Measurements from ENCODE around the gene RNF38. TPM values are rescaled to one million over a fixed set of nuclear protein-coding genes. Genes with fewer than 3 reads are reported as not detected.

The RNF38 gene
- total and polyA plus RNA-seq, 2 experiments from 2014 or later = 8.7 to 23.7 TPM

DNA sequence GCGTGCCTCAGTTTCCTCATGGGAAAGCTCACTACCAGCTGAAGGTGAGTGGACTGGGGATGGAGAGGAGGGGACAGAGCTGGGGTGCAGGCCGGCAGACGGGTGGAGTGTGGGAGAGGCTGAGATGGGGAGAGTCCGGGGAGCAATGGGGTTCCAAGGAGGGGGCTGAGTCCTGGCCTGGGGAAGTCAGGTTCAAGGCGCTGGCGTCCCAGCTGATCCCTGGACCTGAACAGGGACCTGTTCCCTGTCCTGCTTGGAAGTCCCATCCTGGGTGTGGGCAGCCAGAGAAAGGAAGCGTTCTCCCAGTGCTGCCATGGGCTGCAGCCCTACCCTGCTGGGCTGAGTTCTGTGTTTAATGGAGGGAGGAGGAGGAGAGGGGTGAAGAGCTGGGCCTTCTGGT, 80.9 kb downstream of the RNF38 start:
- WGBS (ENCODE audit: low lambda C conversion rate, missing lambda C conversion rate) = 89% methylated on average over 7 of the region's 7 CpGs

DNA sequence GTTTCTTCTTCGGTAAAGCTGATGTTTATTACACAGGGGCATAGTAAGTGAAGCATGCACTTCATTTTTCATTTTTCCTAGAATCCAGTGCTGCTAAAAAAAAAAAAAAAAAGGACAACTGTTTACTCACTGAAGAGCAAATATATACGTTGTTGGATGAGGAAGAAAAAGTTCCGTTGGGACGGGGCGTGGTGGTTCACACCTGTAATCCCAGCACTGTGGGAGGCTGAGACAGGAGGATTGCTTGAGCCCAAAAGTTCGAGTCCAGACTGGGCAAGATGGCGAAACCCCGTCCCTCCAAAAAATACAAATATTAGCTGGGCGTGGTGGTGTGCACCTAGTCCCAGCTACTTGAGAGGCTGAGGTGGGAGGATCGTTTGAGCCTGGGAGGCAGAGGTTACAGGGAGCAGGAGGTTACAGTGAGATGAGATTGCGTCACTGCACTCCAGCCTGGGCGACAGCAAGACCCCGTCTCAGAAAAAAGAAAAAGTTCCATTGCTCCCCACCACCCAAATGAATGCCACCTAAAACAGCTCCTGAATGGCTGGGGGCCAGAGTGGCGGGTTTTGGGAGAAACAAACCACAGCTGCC, 81.8 kb downstream of the RNF38 start:
- Histone ChIP-seq H3K9me3 (ENCODE audit: low read depth) (no peaks in the 10 kb centered on the region), H2AFZ (no peak overlapping the region), H3K4me3 (no peak overlapping the region), H3K4me1 (ENCODE audit: insufficient read depth) (peaks cover 41% of the 10 kb centered on the region), H3K4me2 (no peak overlapping the region), H3K27me3 (no peaks in the 10 kb centered on the region), H3K36me3 (replicated peaks; ENCODE audit: insufficient read depth, low read depth) (no peaks in the 10 kb centered on the region), H3K27ac (peak overlapping the region; percentile 76), H3K79me2 (no peaks in the 10 kb centered on the region), H4K20me1 (ENCODE audit: insufficient read depth, poor library complexity, severe bottlenecking) (no peaks in the 10 kb centered on the region), H3K9me2 (replicated peaks; ENCODE audit: insufficient read depth) (no peaks in the 10 kb centered on the region)
- no peak for DNase-seq (ENCODE audit: low spot score)
- TF ChIP-seq EZH2 (IDR thresholded peaks at IDR 0.05; ENCODE audit: borderline replicate concordance) (no peak), EZH2phosphoT487 (IDR thresholded peaks at IDR 0.05; ENCODE audit: low read depth, severe bottlenecking, unreplicated experiment) (no peak)
- TF ChIP-seq, protein P1, sequence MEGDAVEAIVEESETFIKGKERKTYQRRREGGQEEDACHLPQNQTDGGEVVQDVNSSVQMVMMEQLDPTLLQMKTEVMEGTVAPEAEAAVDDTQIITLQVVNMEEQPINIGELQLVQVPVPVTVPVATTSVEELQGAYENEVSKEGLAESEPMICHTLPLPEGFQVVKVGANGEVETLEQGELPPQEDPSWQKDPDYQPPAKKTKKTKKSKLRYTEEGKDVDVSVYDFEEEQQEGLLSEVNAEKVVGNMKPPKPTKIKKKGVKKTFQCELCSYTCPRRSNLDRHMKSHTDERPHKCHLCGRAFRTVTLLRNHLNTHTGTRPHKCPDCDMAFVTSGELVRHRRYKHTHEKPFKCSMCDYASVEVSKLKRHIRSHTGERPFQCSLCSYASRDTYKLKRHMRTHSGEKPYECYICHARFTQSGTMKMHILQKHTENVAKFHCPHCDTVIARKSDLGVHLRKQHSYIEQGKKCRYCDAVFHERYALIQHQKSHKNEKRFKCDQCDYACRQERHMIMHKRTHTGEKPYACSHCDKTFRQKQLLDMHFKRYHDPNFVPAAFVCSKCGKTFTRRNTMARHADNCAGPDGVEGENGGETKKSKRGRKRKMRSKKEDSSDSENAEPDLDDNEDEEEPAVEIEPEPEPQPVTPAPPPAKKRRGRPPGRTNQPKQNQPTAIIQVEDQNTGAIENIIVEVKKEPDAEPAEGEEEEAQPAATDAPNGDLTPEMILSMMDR (IDR thresholded peaks at IDR 0.05; ENCODE audit: poor library complexity) = no peak
- 72% methylated on average over 14 of the region's 14 CpGs for WGBS (ENCODE audit: low lambda C conversion rate, missing lambda C conversion rate)

More for the DNA sequence above, 80.9 kb downstream of the RNF38 start:
- Histone ChIP-seq H3K4me1 (ENCODE audit: insufficient read depth) (peaks cover 40% of the 10 kb centered on the region), H2AFZ (no peak overlapping the region), H3K36me3 (replicated peaks; ENCODE audit: insufficient read depth, low read depth) (no peaks in the 10 kb centered on the region), H3K9me2 (replicated peaks; ENCODE audit: insufficient read depth) (no peaks in the 10 kb centered on the region), H3K4me2 (peak overlapping the region; percentile 3), H3K4me3 (no peak overlapping the region), H3K79me2 (no peaks in the 10 kb centered on the region), H4K20me1 (ENCODE audit: insufficient read depth, poor library complexity, severe bottlenecking) (no peaks in the 10 kb centered on the region), H3K9me3 (ENCODE audit: low read depth) (no peaks in the 10 kb centered on the region), H3K27ac (peak overlapping the region; percentile 76), H3K27me3 (no peaks in the 10 kb centered on the region)
- no peak for DNase-seq (ENCODE audit: low spot score)
- TF ChIP-seq, protein P1 (IDR thresholded peaks at IDR 0.05; ENCODE audit: poor library complexity) = no peak
- TF ChIP-seq EZH2 (IDR thresholded peaks at IDR 0.05; ENCODE audit: borderline replicate concordance) = no peak
- TF ChIP-seq EZH2phosphoT487 (IDR thresholded peaks at IDR 0.05; ENCODE audit: low read depth, severe bottlenecking, unreplicated experiment) = no peak

DNA sequence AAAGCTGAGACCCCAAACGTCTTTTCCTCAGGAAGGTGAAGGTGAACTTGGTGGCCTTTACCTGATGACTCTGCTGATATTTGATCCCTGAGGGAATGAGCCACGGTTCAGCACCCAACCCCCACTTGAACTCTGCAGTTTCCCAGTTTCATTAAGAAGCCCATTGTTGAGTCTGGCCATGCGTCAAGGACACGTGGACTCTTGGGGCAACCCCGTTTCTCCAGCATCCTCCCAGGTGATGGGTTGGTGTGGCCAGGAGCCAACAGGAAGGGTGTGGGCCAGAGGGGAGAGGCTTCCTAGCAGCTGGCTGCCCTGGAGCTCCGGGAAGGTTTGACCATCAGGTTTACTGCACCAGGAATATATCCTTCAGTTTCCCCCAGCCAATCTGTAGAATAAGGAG, 82.3 kb downstream of the RNF38 start:
- no peak overlapping the region for H2AFZ ChIP-seq
- H3K27ac ChIP-seq = peak overlapping the region; percentile 76
- H3K4me3 ChIP-seq = no peak overlapping the region
- H4K20me1 ChIP-seq (ENCODE audit: insufficient read depth, poor library complexity, severe bottlenecking) = no peaks in the 10 kb centered on the region
- peaks cover 41% of the 10 kb centered on the region for H3K4me1 ChIP-seq (ENCODE audit: insufficient read depth)
- no peaks in the 10 kb centered on the region for H3K9me3 ChIP-seq (ENCODE audit: low read depth)
- H3K36me3 ChIP-seq (replicated peaks; ENCODE audit: insufficient read depth, low read depth) = no peaks in the 10 kb centered on the region
- H3K4me2 ChIP-seq = no peak overlapping the region
- H3K79me2 ChIP-seq = no peaks in the 10 kb centered on the region
- H3K27me3 ChIP-seq = no peaks in the 10 kb centered on the region
- no peak for TF ChIP-seq EZH2phosphoT487 (IDR thresholded peaks at IDR 0.05; ENCODE audit: low read depth, severe bottlenecking, unreplicated experiment)
- no peak for TF ChIP-seq EZH2 (IDR thresholded peaks at IDR 0.05; ENCODE audit: borderline replicate concordance)
- TF ChIP-seq, protein P1 (IDR thresholded peaks at IDR 0.05; ENCODE audit: poor library complexity) = no peak
- WGBS (ENCODE audit: low lambda C conversion rate, missing lambda C conversion rate) = 44% methylated on average over 6 of the region's 6 CpGs
- no peaks in the 10 kb centered on the region for H3K9me2 ChIP-seq (replicated peaks; ENCODE audit: insufficient read depth)
- DNase-seq (ENCODE audit: low spot score) = peak; percentile 46

All from hepatocyte (in vitro differentiated cells).